Fibroblast of the aortic adventitia (primary cell): ENCODE results near the gene TMEM120A. TPM values are rescaled to one million over a fixed set of nuclear protein-coding genes. Genes with fewer than 3 reads are reported as not detected.

Experiments
- DNase-seq: peaks from one replicate; pipeline ENCODE4 v3.0.0-alpha.2; 2010; ENCODE audit warnings: low read depth
- H3K4me3 ChIP-seq: 2 replicates; pipeline ENCODE4 v1.5.1; 2011; ENCODE audit warnings: low read depth, mild to moderate bottlenecking, control low read depth, low read length, moderate library complexity
- total RNA-seq: library from RNA; depleted of rRNA; stranded (reverse); fragments of >200 nt; gene quantifications from 2 replicates; pipeline ENCODE4 v1.2.3, GENCODE V29; 2012; ENCODE audit warnings: low replicate concordance
- TF ChIP-seq, protein P1 (sequence below): IDR thresholded peaks from 2 replicates; pipeline ENCODE4 v1.5.1; 2011; ENCODE audit warnings: mild to moderate bottlenecking, low read length, control low read depth, inconsistent platforms; ENCODE audit not compliant: insufficient read depth

Gene TMEM120A
- total RNA-seq, 1 donor: 28.9 TPM

DNA sequence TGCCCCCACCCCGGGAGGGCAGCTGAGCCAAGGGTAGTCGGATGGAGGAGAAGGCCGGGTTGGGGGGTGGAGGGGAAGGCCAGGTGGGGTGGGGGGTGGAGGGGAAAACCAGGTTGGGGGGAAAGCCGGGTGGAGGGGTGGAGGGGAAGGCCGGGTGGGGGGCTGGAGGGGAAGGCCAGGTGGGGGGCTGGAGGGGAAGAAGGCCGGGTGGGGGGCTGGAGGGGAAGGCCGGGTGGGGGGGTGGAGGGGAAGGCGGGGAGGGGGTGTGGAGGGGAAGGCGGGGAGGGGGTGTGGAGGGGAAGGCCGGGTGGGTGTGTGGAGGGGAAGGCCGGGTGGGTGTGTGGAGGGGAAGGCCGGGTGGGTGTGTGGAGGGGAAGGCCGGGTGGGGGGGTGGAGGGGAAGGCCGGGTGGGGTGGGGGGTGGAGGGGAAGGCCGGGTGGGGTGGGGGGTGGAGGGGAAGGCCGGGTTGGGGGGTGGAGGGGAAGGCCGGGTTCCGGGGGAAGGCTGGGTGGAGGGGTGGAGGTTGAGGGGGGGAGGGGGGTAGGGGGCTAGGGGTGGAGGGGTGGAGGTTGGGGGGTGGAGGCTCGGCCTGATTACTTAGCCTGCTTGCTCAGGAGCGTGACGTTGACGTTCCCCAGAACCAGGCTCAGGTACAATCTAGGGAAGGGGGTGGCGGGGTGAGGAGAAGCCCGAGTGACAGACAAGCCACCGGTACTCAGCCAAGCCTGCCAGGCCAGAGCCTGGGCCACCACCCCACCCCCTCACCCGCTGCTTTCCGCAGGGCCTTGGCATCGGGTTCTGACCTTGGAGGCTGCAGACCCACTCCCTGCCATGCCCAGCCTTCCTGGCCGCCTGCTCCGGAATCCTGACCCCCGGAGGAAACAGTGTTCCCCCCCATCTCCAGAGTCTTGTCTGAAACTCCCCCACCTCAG is 5.6 kb downstream of the TMEM120A start:
- DNase-seq: no peak
- TF ChIP-seq, protein P1, sequence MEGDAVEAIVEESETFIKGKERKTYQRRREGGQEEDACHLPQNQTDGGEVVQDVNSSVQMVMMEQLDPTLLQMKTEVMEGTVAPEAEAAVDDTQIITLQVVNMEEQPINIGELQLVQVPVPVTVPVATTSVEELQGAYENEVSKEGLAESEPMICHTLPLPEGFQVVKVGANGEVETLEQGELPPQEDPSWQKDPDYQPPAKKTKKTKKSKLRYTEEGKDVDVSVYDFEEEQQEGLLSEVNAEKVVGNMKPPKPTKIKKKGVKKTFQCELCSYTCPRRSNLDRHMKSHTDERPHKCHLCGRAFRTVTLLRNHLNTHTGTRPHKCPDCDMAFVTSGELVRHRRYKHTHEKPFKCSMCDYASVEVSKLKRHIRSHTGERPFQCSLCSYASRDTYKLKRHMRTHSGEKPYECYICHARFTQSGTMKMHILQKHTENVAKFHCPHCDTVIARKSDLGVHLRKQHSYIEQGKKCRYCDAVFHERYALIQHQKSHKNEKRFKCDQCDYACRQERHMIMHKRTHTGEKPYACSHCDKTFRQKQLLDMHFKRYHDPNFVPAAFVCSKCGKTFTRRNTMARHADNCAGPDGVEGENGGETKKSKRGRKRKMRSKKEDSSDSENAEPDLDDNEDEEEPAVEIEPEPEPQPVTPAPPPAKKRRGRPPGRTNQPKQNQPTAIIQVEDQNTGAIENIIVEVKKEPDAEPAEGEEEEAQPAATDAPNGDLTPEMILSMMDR: no peak
- no peak overlapping the region for H3K4me3 ChIP-seq

DNA sequence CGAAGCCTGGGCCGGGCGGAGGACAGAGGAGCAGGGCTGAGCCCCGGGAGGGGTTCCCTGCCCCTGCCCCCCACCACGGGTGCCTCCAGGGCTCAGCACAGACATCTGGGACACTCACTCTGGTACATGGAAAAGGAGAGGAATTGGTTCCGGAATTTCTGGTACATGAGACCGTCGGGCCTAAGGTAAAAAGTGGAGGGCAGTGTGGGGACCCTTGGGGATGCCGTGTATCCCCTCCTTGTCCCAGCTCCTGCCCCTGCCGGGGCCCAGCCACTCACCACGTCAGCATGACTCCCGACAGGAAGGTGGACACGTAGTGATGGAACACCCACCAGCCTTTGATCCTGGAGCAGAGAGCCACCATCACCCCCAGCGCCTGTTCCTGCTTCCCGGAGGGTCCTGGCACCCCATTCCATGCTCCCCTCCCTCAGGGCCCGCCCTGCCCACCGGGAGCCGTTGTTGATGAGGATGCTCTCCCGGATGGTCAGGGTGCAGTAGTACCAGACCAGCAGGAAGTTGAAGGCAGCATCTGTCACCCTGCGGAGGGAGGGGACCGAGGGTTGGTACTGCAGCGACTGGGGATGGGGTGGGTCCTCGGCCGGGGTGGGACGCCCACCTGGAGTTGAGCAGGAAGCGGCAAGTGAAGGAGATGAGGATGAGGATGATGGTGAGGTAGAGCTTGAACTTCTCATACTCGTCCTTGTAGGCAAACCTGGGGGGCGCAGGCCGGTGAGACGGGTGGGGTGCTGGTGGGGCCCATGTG is 6.4 kb downstream of the TMEM120A start:
- TF ChIP-seq, protein P1: no peak
- H3K4me3 ChIP-seq: no peak overlapping the region
- DNase-seq: no peak

GRCh38 chr7:75987026-75987804 is 7.2 kb downstream of the TMEM120A start:
- no peak for DNase-seq
- H3K4me3 ChIP-seq: no peak overlapping the region
- TF ChIP-seq, protein P1: no peak

DNA sequence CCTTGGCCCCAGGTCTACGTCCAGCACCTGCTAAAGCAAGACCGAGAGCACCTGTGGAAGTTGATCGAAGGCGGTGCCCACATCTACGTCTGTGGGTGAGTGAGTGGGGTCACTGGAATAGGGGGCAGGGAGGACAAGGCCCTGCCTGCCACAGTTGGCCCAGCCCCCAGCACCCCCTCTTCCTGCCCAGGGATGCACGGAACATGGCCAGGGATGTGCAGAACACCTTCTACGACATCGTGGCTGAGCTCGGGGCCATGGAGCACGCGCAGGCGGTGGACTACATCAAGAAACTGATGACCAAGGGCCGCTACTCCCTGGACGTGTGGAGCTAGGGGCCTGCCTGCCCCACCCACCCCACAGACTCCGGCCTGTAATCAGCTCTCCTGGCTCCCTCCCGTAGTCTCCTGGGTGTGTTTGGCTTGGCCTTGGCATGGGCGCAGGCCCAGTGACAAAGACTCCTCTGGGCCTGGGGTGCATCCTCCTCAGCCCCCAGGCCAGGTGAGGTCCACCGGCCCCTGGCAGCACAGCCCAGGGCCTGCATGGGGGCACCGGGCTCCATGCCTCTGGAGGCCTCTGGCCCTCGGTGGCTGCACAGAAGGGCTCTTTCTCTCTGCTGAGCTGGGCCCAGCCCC is 8.1 kb downstream of the TMEM120A start:
- H3K4me3 ChIP-seq: no peak overlapping the region

DNA sequence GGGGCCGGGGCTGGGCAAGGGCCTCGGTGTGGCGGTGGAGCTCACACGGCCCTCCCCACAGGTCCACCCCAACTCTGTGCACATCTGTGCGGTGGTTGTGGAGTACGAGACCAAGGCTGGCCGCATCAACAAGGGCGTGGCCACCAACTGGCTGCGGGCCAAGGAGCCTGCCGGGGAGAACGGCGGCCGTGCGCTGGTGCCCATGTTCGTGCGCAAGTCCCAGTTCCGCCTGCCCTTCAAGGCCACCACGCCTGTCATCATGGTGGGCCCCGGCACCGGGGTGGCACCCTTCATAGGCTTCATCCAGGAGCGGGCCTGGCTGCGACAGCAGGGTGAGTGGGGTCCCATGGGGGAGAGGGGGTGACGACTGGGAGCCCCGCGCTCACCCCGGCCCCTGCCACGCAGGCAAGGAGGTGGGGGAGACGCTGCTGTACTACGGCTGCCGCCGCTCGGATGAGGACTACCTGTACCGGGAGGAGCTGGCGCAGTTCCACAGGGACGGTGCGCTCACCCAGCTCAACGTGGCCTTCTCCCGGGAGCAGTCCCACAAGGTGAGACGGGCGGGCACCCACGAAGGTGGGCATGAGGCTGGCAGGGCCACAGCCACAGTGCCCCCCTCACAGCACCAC is 8.8 kb downstream of the TMEM120A start:
- DNase-seq: no peak
- TF ChIP-seq, protein P1: no peak
- H3K4me3 ChIP-seq: no peak overlapping the region

More for the DNA sequence above, 8.1 kb downstream of the TMEM120A start:
- no peak for DNase-seq
- TF ChIP-seq, protein P1: no peak
